A172 (cell line): ENCODE data around the gene NSMCE1. TPM values are rescaled to one million over a fixed set of nuclear protein-coding genes. Genes with fewer than 3 reads are reported as not detected.

Experiments
- DNase-seq: peaks from one replicate; pipeline ENCODE4 v3.0.0-alpha.2; 2015; ENCODE audit warnings: low spot score
- total RNA-seq: library from RNA; depleted of rRNA; stranded (reverse); fragments of >200 nt; shearing (Covaris generic); gene quantifications from 2 replicates; pipeline ENCODE4 v1.2.3, GENCODE V29; 2014

NSMCE1 gene
- total RNA-seq, 1 experiment from 2014 or later, result 104 TPM

DNA sequence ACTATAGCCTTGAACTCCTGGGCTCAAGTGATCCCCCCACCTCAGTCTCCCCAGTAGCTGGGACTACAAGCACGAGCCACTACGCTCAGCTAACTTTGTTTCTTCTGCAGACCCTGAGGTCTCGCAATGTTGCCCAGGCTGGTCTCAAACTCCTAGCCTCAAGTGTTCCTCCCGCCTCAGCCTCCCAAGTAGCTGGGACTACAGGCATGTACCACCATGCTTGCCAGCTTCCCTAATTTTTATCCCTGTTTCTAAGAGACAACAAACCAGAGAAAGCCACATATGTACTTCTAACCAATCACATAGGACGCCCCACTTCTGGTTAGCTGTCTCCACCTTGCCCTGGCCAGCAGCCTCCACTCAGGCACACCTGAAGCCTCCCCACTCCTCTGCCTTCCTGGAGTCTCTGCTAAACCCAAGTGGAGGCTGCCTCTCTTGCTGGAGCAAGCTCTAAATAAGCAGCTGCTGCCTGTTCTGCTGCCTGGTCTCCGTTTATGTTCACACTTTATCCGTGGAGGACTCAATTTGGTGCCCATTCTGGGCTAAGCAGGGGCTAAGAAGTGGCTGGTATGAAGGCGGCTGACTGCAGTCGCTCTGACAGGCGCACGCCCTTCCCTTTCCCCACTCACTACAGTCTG lies 24.7 kb downstream of the NSMCE1 start:
- DNase-seq, result no peak

DNA sequence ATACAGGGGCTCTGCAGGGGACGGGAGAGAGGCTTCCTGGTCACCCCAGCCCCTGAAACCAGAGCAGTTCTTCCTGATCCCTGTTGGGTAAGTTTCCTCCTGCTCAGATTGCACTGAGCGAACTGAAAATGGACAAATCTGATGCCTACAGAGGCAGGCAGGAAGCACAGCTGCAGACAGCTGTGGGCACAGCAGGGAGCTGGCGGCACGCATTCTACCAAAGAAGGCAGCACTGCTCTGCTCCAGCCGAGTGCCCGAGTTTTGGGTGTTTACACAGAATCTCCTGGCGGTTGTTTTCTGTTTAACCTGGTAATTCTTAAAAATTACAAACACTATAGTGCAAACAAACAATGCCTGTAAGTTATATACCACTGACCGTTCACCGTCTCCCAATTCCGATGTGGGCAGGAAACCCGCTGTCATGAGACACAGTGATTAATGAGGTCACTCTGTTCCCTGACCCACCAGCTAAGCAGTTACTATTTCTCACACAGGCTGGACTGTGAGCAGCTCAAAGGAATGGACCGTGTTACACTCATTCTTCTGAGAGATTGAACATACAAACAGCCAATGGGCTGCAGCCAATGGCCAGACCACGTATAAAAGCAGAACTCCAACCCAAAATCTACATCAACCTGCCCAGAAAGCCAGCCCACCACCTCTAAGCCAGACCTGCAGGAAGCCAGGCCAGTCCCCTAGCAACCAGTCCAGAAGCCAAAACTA lies 25.5 kb downstream of the NSMCE1 start:
- peak; percentile 96 for DNase-seq

DNA sequence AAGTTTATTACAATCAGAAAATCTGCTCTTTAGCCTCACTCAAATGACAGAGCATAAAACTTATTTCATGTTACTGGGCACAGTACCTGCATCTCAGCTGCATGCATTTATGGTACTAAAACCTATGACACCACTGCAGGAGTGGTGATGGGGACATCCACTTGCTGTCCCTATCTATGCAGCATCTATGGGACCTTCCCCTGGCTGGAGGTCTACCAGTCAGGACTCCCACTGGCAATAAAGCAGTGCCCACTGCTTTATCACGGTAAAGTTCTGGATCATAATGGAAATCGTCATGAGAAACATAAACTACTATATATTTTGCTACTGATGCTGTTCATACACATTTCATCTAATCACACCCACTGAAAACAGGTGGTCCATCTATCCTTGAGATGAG lies 26.2 kb downstream of the NSMCE1 start:
- no peak for DNase-seq

DNA sequence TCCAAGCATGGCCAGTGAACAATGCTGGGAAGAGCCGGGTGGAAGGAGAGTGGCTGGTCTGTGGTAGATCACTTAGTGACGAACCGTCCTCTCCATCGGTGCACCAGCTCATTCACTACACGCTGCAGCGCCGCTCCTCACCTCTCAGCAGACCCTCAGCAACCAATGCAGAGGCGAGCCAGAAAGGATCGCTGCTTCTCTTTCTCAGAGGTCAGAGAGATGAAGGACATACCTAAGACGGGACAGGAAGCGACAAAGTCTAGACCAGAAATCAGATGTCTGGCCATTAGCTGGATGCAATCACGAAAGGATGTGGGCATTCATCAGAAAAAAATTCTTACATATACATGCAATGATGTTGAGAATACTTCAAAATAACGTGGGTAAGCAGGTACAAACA lies 26.9 kb downstream of the NSMCE1 start:
- no peak for DNase-seq

DNA sequence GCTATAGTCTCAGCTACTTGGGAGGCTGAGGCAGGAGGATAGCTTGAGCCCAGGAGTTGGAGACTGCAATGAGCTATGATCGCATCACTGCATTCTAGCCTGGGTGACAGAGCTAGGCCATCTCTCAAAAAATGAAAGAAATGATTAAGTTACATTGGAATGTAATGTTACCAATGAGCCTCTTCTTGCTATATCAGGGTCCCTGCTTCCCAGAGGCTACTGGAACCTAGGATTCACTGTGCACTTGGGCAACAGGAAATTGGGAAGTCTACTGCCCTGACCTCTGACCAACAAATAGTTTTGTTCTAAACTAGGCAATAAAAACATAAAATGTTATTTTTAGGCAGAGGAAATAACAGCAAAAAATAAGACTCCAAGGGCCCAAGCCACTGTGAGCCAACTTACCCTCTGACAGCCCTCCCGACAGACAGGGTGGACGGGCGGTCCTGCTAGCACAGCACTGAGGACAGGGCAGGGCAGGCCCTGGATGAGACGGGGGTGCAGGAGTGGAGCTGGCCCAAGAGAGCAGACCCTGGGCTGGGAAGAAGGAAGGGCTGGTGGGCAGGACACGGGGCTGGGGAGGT lies 27.5 kb downstream of the NSMCE1 start:
- DNase-seq, result peak; percentile 61

DNA sequence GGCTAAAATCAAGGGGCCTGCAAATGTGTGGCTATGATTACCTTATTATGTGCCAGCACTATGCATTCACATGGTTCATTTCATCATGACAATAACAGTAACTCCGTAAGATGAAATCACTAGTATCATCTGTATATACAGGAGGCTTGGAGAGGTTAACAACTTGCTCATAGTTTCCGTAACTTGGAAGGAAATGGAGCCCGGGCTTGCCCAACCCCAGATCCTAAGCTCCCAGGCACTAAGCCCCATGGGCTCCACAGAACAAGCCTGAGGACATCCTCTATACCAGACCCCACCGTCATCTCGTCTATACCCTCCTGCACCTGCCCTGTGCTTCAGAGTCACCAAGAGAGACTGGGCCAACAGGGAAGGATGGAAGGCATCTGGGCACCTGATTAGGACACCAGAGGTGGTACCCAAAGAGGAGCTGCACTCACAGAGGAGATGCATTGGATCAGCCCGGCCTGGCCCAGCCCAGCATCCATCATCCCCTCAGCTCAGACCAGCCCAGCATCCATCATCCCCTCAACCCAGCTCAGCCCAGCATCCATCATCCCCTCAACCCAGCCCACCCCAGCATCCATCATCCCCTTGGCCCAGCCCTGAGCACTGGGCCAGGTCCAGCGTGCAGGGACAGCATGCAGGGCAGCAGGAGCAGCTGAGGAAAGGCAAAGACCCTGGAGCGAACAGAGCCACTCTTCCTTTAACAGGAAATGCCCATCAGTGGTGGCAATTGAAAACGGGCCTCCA lies 28.5 kb downstream of the NSMCE1 start:
- DNase-seq, result no peak

DNA sequence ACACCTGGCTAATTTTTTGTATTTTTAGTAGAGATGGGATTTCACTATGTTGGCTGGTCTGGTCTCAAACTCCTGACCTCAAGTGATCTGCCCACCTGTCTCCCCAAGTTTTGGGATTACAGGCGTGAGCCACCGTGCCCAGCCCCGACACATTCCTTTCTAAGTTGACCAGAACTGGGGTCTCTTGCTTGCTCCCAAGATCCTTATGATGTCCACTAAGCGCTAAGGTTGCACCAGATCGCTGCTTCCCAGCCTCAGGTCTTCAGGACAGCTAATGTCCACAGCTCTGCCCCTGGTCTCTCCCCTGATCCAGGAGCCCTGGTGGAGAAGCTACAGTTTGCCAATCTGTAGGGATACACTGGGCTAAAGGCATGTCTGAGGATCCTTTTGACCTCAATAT lies 29.5 kb downstream of the NSMCE1 start:
- DNase-seq, result no peak

DNA sequence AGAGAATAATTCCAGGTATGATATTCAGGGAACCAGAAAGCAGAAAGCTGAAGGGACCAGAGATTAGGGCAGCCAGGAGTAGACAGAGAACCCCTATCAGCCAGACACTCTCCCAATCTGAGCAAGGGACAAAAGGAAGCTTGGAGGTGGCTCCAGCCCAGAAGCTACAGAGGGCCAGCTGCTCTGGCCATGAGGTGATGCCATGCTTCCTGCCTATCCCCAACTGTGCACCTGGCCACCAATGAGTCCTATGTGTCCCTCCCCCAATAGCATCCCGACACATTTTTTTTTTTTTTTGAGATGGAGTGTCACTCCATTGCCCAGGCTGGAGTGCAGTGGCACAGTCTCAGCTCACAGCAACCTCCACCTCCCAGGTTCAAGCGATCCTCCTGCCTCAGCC lies 30.0 kb downstream of the NSMCE1 start:
- DNase-seq, result no peak

DNA sequence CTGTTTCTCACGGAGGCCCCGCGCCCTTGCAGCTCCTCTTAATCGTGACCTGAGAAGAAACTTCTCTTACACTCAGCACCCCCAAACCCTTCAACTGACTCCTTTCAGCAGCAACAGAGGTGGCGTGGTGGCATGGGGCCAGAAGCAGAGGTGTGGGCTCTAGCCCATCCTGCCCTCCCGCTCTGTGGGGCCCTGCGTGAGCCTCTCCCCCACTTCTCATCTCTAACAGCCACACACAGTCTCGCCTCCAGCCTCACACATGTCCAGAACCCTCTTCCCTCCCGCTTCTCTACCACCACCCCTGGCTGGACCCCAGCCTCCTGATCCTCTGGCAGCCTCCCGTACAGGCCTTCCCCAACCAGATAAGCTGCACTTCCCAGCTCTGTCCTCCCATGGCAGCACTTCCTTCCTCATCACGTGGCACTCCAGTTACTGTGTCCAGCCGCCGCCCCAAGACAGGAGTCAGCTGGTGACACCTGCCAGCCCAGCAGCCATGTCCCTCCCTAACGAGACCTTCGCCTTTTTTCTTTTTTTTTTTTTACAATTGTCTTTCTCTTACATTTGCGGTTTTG lies 30.5 kb downstream of the NSMCE1 start:
- DNase-seq, result peak; percentile 27

DNA sequence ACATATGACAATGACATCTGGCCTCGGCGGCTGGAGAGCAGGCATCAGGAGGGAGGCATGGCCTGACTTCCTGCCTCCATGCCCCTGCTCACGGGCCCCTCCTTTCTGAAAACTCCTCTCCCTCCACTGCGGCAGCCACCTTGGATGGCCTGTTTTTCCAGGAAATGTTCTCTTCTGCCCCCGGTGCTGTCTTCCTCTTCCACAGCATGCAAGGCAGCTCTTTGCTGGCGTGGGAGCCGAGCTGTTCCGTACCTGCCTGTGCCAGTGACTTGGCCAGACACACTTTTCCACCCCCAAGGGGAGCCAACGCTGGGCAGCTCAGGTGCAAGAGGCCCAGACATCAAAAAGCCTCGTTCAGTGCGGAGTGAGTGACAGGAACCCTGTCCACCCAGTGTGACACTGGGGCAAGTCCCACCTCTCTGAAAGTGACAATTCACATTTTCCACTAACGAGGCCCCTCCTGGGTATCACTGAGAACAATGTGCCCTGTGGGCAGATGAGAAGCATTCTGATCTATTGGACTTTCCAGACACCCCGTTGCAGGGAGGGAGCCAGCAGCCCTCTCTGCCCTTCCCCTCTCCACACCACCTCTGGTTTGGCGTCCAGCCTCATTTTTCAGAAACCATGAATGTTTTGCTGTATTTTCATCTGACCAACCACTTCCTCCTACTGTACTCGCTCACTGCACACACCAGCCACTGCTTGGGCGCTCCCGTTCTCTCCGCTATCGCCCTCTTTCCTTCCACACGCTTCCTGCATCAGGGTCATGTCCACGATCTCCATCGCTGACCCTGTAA lies 31.2 kb downstream of the NSMCE1 start:
- peak; percentile 41 for DNase-seq

DNA sequence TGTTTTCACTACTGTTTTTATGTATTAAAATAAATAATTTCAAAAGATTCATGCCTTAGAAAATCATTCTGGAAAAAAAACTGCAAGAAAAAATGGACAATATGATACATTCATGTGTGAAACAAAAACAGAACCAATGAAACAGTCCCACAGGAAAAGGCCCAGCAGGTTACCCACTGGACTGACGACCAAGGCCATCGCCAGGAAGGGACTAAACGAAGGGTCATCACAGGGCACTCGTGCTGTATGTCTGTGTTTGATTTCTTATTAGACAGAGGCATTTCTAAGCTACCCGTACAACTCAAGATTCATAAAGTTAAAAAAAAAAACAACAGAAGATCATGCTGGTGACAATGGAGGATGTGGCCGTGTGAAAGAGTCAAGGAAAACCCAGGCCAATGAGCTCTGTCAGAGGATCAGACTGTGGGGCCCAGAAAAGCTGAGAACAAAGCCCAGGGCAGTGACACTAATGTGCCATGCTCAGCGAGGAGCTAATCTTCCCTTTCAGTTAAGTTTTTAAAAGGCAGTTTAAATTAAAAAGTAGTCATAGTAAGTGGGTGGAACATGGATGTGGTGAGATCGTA lies 31.8 kb downstream of the NSMCE1 start:
- no peak for DNase-seq

DNA sequence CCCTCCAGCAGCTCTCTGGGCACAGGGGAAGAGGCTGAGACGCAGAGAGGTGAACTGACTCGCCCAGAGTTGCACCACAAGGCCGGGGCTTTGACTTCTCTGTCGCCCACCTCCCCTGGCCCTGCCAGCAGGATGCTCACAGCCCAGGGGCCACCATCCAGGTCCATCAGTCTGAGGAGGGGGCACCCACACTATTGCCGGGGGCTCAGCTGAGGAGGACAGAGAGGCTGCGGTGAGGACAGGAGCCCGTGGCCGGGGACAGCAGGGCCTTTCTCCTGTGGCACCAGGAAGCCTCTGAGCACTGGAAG lies 32.7 kb downstream of the NSMCE1 start:
- DNase-seq, result no peak

DNA sequence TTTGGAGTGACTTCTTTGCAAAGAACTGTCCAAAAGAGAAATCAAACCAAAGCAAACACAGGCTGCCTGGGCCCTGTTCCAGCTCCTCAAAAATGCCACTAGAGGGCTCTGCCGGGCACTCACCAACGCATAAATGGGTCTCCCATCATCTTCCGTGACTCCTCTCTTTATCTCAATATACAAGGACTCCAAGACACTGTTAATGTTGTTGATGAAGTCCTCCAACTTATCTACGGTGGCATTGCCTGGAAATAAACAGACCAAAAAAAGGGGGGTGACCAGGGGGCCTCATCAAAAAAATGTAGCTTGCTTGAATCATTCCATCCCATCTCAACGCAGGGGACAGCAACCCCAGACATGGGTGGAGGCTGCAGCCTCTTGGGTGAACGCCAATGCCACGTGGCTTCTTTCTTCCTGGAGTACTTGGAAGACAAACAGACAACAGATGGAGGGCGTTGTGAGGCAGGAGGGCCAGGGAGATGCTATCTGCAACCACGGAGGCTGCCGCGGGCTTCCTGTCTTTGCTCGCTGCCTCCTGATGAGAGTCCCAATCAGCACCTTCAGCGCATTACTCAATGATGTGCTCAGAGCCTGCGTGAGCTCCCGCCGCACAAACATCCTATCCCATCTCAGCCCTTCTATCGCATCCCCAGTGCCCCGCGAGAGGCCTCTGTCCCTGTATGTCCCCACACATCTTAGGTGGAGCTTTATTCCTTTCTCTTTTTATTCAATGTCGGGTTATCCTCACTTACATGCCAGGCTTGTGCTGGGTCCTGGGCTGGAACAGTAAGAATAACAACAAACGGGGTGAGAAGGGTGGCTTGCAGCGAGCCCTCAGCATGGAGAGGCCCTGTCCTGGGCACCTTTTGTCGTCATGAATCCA lies 33.3 kb downstream of the NSMCE1 start:
- DNase-seq, result peak; percentile 85

DNA sequence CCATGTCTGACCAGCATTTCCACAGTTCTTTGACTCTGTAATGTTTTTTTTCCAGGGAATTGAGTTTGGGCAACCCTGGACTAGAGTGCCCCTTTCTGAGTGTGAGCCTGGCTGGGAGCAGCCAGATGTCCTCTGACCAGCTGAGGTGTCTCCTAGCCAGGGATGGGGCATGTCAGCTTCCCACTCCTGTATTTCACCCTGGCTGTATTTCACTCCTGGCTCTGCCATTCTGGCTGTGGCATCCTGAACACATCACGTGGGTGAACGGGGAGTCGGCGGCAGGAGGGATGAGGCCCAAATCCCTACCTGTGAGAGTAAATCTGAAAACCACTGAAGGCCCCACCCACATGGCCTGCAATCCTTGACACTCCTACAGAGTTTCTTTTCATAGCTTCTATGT lies 34.0 kb downstream of the NSMCE1 start:
- no peak for DNase-seq

DNA sequence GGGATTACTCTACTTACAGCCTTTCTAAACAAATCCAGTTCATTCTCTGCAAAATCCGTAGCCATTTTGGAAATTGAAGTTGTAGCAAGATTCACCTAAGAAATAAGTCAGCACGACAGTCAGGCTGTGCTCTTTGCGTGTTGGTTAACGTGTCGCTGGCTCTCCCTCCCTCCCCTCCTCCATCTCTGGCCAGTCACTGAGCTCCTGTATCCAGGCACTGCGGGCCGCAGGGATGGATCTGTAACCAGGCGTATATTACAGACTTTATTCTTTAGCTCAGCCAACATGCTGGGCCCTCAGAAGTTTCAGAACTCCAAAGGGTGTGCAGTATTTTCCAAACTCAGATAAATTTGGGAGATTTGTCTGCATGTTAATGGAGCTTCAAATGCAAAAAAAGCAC lies 34.4 kb downstream of the NSMCE1 start:
- DNase-seq, result no peak

DNA sequence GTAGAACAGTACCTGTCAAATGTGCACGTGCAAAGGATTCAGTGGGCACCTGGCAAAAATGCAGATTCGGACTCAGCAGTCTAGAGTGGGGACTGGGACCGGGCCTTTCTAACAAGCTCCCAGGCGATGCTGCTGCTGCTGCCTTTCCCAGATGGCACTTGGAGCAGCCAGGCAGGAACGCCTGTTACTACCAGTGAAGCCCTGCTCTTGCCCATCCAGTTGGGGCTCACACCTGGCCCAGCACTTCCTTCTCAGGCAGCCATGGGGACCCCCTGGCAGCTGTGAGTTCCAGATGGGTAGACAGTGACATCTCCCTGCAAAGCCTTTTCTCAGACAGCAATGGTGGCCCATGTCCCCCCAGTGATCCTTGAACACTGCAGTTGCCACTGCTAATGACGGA lies 34.8 kb downstream of the NSMCE1 start:
- DNase-seq, result no peak

DNA sequence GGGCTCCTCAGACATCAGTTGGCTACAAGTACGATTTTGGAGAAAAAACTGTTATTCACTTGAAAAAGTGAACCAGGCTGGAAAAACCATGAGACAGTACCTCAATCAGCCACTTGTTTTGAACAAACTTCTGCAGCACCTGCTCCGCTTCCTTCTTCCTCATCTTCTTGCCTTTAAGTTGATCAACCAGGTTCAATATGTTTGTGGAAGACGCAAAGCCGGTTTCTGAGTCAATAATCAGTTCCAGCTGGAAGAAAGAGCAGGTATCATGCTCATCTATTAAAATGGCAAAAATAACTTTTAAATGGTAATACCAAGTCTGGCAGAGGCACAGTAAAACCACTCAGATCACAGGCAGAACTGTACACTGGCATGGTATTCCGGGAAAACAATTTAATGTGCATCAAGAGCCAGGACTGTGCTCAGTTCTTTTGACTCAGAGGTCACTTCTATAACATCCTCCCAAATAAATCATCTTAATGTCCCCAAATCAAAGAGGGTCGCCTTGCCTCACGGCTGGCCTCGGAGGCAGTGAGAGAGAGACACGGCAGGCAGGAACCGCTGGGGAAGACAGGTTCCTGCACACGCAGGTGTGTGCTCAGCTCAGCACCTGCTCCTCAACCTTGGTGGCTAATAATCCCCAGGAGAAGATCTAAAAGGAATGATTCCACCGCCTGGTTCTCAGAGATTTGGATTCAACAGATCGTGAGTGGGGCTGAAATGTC lies 35.5 kb downstream of the NSMCE1 start:
- DNase-seq, result no peak

DNA sequence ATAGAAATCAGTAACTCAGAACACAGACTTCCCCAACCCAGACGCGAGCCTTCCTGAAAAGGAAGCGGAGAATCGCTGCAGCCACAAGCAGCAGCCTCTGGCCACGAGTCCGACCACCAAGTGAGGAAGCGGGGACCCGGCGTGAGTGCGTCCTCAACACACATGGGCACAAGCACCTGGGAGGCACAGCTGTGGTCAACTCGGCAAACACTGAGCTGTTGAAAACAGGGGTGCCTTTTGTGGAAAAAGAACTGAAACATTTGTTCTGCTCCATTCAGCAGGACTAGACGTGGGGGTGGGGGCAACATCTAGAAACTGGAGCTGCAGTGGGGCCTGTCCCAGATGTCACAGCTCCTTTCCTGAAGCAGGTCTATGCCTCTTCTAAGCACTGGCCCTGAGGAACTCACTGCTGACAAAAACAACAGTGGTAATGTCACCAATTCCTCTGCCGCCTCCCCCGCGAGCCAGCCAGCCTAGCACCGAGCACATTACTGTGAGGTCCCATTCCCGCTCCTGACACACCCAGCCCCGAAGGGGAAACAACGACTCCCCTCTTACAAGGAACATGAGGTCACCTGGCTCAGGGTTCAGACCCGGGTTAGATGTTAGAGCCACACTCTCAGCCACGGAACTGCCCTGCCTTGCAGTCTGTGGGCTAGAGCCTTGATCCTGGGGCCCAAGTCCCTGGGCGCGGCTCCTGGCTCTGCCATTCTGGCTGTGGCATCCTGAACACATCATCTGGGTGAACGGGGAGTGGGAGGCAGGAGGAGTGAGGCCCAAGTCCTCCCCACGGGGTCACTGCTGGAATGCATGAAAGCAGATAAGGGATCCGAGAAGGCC lies 36.3 kb downstream of the NSMCE1 start:
- DNase-seq, result no peak

DNA sequence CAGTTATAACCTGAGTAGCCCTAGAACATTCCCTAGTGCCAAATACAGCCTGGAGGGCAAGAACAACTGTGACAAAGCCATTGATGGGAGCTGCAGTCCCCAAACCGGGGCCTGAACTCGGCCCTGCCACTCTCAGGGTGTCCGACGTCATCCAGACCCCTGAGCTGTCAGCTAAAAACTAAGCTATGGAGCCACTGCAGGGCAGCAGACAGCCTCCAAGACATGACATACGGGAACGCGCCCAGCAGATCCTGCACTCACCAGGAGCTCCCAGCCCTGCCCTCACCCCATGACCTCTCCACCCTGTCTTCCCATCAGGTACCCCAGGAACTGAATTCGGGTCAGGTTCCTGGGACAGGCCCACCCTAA lies 36.9 kb downstream of the NSMCE1 start:
- DNase-seq, result no peak
